HTR-8/SVneo (cell line): Measurements from ENCODE around the gene LCN1.
"Not testable (repeated sequence)": the region's sequence is repeated elsewhere in the genome, so short reads cannot be mapped to it uniquely, and the experiment has no call there.

Experiments used
- DNase-seq: peaks from one replicate; pipeline ENCODE4 v3.0.0; 2011; ENCODE audit warnings: low spot score, mixed read lengths; ENCODE audit not compliant: insufficient read length
- FAIRE-seq: peaks from 2 replicates; lab custom pipeline; 2011; peaks lifted over from hg19 to GRCh38; lab: Jason Lieb, UNC

Gene LCN1

DNA sequence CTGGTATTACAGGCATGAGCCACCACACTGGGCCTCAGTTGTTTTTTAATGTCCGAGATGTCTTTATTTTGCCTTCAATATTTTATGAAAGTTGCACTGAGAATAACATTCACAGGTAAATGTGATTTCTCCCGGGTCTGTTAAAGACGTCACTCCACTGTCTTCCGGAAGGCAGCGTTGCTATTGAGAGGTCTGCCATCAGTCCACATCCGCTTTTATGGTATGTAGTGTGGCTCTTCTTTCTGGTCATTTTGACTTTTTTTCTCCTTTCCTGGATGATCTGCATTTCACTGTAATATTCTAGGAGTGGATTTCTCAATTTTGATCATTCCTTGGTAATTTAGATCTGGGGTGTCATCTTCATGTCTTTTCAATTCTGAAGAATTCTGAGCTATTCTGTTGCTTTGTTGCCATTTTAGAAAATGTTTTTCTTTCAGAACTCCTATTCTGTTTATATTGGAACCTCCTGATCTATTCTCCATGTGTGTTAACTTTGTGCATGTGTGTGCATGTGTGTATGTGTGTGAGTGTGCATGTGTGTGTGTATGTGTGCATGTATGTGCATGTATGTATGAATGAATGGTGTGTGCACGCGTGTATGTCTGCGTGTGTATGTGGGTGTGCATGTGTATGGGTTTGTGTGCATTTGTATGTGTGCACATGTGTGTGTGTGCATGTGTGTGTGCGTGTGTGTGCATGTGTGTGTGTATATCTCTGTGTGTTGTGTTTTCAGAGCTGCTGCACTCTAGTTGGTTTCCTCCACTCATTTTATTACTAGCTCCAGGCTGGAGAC, 1.9 kb upstream of the LCN1 start:
- DNase-seq (no peak), FAIRE-seq (peak; percentile 77)

DNA sequence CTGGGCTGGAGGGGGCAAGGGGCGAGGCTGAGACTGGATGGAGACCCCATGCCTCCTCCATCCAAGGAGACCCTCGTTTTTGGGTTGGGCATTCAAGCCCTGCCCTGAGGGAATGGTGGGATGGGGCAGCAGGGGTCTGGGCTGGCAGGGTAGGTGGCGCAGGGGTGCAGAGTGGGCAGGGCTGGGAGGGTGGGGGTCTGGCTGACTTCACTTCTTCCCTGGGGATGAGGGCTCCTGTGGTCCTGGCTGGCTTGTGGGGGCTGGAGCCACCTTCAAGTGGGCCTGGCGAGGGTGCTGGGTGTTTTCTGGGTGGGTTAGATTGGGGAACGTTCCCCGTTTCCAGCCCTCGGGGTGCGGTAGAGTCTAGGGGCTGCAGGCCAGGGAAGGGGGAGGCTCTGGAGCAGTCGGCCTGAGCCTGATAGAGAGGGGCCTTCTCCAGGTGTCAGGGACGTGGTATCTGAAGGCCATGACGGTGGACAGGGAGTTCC, 412 bp downstream of the LCN1 start:
- no peak for FAIRE-seq
- no peak for DNase-seq

- FAIRE-seq (no peak), DNase-seq (no peak)
These were observed 1.1 kb downstream of the LCN1 start for GRCh38 chr9:135522137-135522877.

DNA sequence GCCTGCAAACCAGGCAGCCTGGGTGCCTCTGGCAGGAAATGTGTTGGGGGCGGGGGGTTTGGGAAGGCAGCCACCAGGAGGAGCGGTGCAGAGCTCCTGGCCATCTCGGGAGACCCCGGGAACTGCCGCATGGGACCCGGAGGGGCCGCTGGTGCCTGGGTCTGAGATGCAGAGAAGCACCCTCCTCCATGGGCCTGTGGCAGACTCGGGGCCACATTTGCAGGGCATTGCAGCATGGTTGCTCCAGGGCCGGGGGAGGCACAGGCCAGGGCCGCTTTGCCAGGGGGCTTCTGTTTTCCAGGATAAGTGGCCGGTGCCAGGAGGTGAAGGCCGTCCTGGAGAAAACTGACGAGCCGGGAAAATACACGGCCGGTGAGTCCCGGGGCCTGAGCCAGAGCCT, 1.7 kb downstream of the LCN1 start:
- FAIRE-seq (no peak), DNase-seq (no peak)

DNA sequence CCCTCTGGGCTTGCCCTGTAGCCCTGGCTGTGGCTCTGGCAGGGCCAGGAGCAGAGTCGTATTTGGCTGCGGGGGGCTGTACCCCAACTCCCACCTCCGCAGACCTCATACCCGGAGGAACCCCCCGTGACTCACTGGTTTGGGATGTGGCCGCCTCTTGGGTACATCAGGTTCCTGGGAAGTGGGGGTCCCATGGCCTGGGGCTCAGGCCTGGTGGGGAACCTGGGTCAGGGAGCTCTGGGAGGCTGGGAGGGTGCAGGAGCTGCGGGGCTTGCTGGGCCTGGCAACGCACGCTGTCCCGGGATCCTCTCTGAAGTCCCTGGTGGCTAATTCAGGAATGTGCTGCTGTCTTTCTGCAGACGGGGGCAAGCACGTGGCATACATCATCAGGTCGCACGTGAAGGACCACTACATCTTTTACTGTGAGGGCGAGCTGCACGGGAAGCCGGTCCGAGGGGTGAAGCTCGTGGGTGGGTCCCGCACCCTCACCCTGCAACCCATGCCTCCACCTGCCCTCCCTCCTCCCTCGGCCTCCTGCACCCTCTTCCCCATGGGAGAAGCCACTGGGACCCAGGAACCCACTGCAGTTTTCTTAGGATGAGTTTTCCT, 2.4 kb downstream of the LCN1 start:
- FAIRE-seq = no peak

DNA sequence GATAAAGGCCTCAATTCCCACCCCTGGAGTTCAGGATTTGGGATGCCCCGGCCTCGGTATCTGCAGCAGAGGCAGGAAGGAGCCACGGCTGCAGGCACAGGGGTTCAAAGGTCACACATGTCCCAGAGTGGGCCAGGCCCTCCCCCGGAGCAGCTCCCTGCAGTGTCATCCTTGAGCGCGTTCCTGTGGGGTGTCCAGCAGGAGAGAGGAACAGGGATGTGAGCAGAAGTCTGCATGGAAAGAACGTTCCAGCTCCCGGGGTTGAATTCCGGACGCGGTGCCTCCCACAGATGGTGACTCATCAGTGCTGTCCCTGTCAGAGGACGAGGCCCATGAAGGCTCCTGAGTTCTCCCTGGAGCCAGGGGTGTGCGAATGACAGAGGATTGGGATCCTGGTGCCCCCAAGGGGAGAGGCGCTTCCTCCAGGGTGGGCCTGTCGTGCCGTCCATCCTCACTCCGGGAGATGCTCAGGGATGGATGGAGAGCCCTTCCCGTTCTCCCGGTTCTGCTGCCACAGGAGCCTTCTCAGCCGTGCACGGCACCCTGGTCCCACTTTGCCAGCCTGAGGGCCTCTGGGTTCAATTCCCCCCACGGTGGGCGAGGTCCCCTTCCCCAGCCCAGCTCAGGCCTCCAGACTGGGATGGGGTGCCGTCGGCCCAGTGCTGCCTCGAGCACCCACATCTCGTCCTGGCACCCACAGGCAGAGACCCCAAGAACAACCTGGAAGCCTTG, 3.1 kb downstream of the LCN1 start:
- DNase-seq (no peak), FAIRE-seq (no peak)

More for the DNA sequence above, 2.4 kb downstream of the LCN1 start:
- DNase-seq = no peak

DNA sequence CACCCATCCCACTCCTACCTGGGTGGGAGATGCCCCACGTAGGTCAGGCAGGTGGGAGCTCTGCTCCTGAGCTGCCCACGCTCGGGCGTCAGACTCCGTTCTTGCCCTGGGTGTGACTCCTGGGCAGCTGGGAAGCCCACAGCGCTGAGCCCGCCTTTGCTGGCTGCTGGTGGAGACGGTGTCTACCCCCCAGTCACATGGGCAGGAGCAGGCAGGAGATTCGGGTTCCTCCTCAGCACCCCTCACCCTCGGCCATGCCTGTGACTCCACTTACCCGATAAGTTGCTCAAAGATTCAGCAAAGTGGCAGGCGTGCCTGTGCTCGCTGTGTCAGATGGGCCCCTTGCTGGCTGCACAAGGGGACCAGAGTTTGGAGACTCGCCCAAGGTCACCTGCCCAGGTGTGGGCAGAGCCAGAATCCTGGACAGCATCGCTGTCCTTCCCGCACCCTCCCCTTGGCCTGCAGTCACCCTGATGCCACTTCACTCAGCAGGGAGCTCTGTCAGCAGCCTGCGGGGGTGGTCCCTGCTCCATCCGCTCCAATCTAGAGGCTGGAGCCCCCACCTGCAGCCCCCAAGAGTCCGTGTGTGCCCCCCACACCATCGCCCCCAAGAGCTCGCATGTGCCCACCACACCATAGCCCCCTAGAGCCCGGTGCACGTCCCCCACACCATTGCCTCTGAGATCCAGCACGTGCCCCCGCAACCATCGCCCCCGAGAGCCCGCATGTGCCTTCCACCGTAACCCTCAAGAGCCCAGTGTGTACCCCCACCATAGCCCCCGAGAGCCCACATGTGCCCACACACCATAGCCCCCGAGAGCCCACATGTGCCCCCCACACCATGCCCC, 4.2 kb downstream of the LCN1 start:
- no peak for DNase-seq
- FAIRE-seq = no peak

DNA sequence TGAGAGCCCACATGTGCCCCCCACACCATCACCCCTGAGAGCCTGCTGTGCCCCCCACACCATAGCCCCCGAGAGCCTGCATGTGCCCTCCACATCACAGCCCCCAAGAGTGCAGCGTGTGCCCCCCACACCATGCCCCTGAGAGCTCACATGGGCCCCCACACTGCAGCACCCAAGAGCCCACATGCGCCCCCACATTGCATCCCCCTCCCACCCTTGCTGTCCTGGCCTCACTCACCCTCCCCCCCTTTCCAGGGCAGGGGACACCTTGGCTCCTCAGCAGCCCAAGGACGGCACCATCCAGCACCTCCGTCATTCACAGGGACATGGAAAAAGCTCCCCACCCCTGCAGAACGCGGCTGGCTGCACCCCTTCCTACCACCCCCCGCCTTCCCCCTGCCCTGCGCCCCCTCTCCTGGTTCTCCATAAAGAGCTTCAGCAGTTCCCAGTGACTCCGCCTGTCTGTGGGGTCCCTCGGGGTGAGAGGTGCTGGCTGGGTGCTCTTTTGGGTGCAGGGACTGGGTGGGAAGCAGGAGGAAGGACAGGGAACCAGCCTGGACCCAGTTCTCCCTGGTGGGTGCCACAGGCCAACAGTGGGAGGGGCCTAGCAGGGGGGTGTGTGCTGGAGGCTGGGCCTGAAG, 5.0 kb downstream of the LCN1 start:
- no peak for FAIRE-seq
- DNase-seq = no peak

- DNase-seq (no peak), FAIRE-seq (no peak)
These were observed 5.7 kb downstream of the LCN1 start for GRCh38 chr9:135526730-135527571.

DNA sequence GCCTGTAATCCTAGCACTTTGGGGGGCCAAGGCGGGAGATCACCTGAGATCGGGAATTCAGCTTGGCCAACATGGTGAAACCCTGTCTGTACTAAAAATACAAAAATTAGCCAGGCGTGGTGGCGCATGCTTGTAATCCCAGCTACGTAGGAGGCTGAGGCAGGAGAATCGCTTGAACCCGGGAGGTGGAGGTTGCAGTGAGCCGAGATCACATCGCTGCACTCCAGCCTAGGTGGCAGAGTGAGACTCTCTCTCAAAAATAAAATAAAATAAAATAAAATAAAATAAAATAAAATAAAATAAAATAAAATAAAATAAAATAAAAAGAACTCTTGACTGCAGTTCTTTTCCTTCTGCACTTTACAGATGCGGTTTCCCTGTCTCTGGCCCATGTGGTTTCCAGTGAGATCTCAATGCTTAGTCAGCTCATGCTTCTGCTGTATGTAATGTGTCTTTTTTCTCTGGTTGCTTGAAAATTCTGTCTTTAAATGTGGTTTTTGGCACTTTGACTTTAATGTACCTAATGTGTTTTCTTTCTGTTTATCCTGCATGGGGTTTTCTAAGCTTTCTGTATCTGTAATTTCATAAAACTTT, 7.7 kb downstream of the LCN1 start:
- not testable (repeated sequence) for DNase-seq, FAIRE-seq

- no peak for DNase-seq
- FAIRE-seq = no peak
These were observed 8.9 kb downstream of the LCN1 start for GRCh38 chr9:135530146-135530545.

DNA sequence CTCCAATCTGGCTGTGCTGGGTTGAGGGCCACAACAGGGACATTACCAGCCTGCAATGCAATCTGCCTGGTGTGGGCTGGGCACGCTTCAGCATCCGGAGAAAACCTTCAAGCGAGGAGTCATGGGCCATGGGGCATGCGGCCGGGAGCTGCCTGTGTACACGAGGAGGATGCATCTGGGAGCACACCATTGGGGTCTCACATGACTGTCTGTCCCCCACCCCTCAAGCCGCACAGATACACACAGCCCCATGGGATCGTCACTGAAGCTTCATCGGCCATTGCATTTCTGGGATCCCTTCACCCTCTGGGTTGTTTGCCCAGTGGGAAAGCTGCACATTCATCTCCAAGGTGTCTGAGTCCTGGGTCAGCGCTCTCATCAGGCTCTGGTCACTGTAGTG, 9.9 kb downstream of the LCN1 start:
- DNase-seq (no peak), FAIRE-seq (no peak)

- no peak for DNase-seq
- FAIRE-seq = no peak
These were observed 11.9 kb downstream of the LCN1 start for GRCh38 chr9:135533113-135533512.

DNA sequence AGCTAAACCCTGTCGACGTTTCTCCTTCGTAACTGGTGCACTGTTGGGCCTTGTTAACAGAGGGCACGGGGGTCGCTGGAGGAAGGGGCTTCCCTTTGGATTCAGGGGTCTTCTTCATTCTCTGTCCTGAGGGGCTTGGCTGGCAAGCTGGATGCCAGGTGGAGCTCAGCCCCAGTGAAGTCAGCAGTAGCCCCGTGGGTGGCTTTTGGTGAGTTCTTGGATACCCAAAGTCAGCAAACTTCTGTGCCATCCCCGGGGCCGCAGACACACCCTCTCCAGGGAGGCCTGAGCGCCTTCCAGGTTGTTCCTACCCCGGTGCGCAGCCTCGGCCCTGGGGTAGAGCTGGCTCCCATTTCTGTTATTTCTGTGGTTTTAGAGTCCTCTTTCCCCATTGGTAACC, 12.4 kb downstream of the LCN1 start:
- FAIRE-seq (no peak), DNase-seq (no peak)

DNA sequence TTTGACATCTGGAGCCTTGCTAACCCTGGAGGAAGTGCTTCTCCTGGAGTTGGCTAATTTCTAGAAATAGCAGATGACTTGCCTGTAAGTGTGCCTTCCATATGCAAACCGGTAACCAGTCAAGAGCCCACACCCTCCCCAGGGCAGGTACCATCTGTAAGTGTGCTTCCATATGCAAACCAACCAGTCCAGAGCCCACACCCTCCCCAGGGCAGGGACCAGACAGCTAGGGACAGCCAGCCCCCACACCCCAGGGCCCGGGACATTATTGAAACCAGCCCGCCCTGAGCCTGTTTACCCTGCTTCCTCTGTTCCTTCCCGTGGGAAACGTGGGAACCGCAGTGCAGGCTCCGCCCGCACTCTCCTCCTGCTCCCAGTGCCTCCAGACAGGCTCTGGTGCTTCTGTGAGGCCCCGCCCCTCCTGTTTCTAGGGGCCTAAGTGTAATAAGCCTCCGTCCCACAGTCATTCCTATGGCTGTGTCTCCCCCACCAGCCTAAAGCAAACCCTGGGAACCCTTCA, 13.0 kb downstream of the LCN1 start:
- not testable (repeated sequence) for DNase-seq, FAIRE-seq

DNA sequence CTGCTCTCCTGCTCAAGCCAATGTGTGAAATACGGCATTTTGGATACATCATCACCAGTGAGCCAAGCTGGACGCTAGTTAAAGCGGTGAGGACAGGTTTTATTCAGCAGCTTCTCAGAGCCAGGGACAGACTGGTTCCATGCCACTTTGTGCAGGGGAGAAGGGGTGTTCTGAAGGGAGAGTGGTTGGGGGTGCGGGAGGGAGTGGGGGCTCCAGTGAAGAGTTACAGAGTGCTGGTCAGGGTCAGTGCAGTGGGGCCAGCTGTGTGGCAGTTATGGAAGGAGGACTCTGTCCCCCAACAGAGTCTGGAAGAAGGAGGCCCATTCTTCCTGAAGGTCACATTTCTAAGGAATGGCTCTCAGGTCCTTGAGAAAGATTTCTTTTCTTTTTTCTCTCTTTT, 13.6 kb downstream of the LCN1 start:
- not testable (repeated sequence) for FAIRE-seq, DNase-seq

GRCh38 chr9:135535631-135536030, 14.4 kb downstream of the LCN1 start:
- not testable (repeated sequence) for FAIRE-seq, DNase-seq
